ENCODE results near the gene METTL9.

DNA sequence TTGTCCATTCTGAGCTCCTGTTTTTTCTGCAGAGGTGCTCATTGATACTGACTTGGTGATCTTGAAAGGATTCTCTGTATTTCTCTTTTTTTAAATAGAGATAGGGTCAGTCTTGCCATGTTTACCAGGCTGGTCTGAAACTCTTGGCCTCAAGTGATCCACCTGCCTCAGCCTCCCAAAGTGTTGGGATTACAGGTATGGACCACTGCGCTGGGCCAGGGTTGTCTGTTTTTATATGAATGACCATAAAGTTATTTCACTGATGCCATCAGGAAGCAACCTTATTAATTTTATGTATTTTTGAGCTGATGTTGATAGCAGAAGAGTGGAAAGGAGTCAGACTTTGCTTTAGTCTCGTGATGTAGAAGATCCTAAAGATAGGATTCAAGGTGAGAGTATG, 35.7 kb upstream of the METTL9 start:
- no peak for TF ChIP-seq CREB1 (CRISPR knock-in tag; IDR thresholded peaks at IDR 0.05; ENCODE audit: low read depth)
- TF ChIP-seq NANOG (IDR thresholded peaks at IDR 0.05; ENCODE audit: borderline replicate concordance), result no peak
- no peak for TF ChIP-seq POLR2AphosphoS5 (IDR thresholded peaks at IDR 0.05; ENCODE audit: low read depth)
- TF ChIP-seq CTCF (conservative IDR thresholded peaks at IDR 0.05; ENCODE audit: low read depth in 2 of 2), result no peak
- TF ChIP-seq ZNF462 (CRISPR knock-in tag; IDR thresholded peaks at IDR 0.05), result no peak
- no peak for TF ChIP-seq EZH2 (IDR thresholded peaks at IDR 0.05; ENCODE audit: low read depth, unreplicated experiment)
- no peak for TF ChIP-seq JUNB (IDR thresholded peaks at IDR 0.05; ENCODE audit: unreplicated experiment)
- TF ChIP-seq EZH2phosphoT487 (IDR thresholded peaks at IDR 0.05; ENCODE audit: unreplicated experiment), result no peak
- TF ChIP-seq, protein P1, sequence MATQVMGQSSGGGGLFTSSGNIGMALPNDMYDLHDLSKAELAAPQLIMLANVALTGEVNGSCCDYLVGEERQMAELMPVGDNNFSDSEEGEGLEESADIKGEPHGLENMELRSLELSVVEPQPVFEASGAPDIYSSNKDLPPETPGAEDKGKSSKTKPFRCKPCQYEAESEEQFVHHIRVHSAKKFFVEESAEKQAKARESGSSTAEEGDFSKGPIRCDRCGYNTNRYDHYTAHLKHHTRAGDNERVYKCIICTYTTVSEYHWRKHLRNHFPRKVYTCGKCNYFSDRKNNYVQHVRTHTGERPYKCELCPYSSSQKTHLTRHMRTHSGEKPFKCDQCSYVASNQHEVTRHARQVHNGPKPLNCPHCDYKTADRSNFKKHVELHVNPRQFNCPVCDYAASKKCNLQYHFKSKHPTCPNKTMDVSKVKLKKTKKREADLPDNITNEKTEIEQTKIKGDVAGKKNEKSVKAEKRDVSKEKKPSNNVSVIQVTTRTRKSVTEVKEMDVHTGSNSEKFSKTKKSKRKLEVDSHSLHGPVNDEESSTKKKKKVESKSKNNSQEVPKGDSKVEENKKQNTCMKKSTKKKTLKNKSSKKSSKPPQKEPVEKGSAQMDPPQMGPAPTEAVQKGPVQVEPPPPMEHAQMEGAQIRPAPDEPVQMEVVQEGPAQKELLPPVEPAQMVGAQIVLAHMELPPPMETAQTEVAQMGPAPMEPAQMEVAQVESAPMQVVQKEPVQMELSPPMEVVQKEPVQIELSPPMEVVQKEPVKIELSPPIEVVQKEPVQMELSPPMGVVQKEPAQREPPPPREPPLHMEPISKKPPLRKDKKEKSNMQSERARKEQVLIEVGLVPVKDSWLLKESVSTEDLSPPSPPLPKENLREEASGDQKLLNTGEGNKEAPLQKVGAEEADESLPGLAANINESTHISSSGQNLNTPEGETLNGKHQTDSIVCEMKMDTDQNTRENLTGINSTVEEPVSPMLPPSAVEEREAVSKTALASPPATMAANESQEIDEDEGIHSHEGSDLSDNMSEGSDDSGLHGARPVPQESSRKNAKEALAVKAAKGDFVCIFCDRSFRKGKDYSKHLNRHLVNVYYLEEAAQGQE (IDR thresholded peaks at IDR 0.05; ENCODE audit: unreplicated experiment), result no peak
- no peak for TF ChIP-seq ETS1 (IDR thresholded peaks at IDR 0.05)
- TF ChIP-seq ZNF331 (CRISPR knock-in tag; IDR thresholded peaks at IDR 0.05; ENCODE audit: low read depth), result no peak
- TF ChIP-seq STAT1 (IDR thresholded peaks at IDR 0.05; ENCODE audit: unreplicated experiment), result no peak

Measured in GM23338 (cell line).